GM19324 (cell line): ENCODE data around the gene TCF4.
A peak's percentile ranks its signal among the peaks of the same experiment; 100 is the strongest.

Source experiments
- ATAC-seq: cut with Tn5 transposase; IDR thresholded peaks from one replicate; pipeline ENCODE4 v1.9.1; 2021; ENCODE audit warnings: mild to moderate bottlenecking, moderate library complexity; ENCODE audit not compliant: unreplicated experiment, low FRiP score

The TCF4 gene

GRCh38 chr18:55228191-55228590 lies 359.8 kb downstream of the TCF4 start:
- no peak for ATAC-seq

DNA sequence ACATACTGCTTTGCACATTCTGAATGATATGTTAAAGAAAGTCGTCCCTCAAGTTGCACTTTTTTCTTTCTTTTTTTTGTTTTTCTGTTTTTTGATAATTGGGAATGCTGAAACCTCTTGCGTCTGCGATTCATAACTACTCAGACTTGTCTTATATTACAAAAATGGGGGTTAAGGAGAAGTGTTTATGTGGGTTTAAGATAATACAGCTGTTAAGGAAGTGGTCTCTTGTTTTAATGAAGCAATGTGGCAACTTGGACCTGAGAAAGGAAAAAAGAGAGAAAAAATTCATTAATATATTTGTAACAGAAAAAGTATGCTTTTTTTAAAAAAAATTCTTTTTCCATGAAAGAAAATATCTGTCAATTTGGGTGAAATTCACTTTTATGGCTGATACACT lies 360.2 kb downstream of the TCF4 start:
- no peak for ATAC-seq

GRCh38 chr18:55226044-55226443 lies 361.9 kb downstream of the TCF4 start:
- ATAC-seq = no peak

DNA sequence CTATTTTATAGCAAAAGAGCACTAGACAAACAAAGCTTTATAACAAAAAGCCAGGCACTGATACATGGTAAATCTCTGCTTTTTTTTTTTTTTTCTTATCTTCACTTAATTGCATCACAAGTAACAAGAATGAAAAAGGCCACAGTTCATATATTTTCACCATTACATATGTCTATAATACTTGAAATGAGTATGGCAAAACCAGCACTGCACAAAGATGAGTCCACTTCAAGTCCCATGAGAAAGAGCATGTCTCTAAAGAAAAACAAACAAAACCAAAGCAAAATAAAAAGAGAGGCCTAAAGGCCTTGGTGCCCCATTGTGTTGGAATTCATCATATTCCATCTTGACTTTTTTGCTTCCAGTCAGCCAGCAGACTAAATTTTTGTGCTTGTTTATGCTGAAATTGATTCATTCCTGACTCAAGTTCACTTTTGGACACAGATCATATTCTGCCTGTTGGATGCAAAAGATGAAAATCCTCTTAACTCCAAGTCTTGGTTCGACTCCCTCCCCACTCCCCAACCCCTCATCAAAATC lies 363.8 kb downstream of the TCF4 start:
- no peak for ATAC-seq

GRCh38 chr18:55221622-55222021 lies 366.4 kb downstream of the TCF4 start:
- no peak for ATAC-seq

GRCh38 chr18:55220523-55220922 lies 367.5 kb downstream of the TCF4 start:
- ATAC-seq = peak; percentile 74

- no peak for ATAC-seq
Observed at GRCh38 chr18:55219823-55220222, 368.2 kb downstream of the TCF4 start.

DNA sequence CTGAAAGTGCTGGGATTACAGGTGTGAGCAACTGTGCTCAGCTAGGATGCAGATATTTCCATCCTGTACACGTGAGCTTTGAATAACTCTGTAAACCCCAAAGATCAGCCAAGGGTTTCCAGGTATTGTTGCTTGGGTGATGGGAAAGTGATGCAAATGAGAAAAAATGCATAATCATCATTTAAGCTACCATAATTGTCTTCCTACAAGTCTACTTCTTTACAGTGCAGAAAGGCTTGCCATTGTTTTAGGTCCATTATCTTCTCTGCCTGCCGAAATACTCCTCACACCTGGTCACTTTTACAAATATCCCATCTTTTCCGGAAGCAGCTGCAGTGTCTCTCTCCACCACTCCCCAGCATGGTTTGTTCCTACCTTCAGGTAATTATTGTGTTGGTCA lies 368.9 kb downstream of the TCF4 start:
- ATAC-seq = no peak

DNA sequence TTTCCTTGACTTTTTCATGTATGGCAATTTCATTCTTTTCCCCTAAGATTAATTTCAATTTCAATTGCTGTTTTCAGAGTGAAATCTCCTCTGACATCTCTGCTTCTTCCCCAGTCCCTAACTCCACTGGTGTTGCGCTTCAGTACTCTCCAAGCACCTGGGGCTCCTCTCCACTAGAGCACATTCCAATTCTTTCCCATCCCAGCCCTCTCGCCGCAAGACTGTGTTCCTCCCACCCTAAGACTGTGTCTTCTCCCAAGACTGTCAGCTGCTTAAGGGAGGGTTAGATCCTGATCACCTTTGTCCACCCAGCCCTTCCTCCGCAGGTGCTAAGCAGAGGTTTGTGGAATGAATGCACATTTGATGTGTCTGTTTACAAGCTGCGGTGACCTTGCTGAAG lies 373.0 kb downstream of the TCF4 start:
- ATAC-seq = no peak

GRCh38 chr18:55214534-55214933 lies 373.5 kb downstream of the TCF4 start:
- ATAC-seq = no peak

GRCh38 chr18:55213586-55213985 lies 374.4 kb downstream of the TCF4 start:
- no peak for ATAC-seq

DNA sequence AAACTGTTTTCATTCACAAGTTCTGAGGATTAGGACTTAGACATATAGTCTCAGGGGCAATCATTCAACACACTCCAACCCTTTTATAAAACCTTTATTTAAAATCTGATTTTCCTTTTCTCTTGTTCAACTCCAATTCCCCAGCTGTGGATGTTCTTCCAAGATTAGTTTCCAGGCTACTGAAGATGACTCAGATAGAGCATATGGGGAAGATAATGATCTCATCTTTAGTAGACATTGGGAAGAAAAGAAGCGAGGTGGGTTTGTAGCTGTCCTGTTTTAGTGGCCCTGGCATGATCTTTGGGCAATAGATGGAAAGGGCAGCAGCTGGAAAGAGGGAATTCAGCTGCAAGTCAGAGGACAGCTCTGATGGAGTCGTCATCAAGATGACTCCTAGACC lies 381.1 kb downstream of the TCF4 start:
- no peak for ATAC-seq

DNA sequence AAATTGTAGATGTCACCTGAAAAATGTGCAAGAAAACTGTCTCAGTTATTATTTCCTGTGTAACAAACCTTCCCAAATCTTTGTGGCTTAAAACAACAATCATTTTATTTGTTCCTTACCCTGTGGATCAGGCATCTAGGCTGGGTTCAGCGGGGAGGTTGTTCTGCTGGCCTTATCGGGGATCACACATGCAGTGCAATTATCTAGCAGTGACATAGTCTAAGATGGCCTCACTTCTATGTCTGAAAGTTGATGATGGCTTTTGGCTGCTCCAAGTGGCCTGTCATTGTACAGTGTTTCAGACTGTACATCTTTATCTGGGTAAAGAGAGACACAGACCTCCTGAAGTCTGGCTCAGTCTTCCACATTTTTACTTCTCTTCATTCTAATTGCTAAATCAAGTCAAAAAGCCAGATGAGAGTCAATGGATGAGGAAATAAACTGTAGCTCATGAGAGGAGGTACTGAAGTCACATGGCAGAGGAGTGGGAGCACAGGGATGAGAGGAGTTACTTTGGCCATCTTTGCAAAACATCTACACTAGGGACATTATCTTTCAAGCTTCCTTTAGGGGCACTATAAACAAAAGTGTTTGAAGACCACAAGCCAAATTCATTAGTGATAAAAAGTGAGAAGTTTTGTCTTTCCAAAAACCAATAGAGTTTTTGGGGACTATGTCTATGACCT lies 385.6 kb downstream of the TCF4 start:
- no peak for ATAC-seq

DNA sequence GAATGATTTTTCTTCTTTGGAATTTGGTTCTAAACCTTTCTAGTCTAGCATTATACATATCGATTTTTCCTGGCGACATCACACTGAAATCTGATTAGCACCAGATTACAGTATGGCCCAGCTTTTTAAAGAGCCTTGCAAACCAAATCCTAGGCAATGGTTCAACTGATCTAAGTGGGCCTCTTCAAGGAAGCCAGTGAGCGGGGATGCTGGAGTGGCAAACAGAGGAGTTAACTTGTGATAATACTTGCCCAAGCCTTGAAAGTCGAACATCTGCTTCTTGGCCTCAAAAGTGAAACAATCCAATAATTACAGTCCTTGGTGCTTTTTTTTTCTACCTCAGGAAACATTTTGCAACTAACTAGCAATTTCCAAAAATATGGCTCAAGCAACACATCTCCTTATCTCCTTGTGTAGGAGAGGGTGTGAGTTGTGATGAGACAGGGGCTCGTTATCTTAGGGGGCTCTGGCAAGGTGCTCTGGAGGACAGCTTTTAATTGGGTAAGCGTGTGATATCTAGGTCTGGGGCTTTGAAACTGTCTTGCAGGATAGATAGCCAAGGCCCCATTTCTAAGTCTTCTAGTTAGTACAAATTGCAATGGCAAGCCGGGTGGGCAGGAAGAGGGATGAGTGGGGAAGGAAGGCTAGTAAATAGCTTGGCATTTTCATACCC lies 388.6 kb downstream of the TCF4 start:
- no peak for ATAC-seq

DNA sequence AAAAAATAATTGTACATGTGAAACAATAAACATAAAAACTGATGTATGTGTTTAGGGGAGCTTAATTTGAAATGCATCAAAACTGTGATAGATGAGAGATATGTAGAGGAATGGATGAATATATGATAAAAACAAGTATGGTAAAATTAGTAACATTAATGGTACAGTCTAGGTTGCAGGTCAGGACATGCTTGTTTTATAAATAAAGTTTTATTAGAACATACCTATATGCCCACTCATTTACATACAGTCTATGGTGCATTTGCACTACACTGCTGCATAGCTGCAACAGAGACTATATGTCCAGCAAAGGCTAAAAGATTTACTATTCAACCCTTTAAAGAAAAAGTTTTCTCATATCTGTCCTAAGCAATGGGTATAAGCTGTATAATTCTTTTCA lies 392.1 kb downstream of the TCF4 start:
- ATAC-seq = no peak

- ATAC-seq = no peak
Observed at GRCh38 chr18:55189972-55190371, 398.0 kb downstream of the TCF4 start.

GRCh38 chr18:55186588-55186987 lies 401.4 kb downstream of the TCF4 start:
- ATAC-seq = no peak

- ATAC-seq = no peak
Observed at GRCh38 chr18:55185391-55185790, 402.6 kb downstream of the TCF4 start.

- no peak for ATAC-seq
Observed at GRCh38 chr18:55179835-55180234, 408.2 kb downstream of the TCF4 start.

GRCh38 chr18:55179425-55179824 lies 408.6 kb downstream of the TCF4 start:
- ATAC-seq = no peak

DNA sequence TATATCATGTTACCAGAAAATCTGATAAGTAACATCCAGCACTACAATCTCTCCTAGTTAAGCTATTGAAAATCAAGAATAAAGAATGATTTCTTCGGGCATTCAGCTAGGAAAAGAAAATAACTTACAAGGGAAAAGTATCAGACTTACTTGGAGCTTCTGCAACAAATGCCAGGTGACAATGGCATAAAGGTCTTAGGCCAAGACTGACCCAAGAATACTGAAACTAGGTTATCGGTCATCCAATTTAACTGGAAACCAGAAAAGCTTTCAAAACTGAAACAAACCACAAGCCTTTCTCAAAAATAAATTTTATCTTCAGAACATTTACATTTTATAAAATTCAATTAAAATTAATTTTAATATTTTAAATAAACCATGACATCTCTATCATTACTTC lies 414.7 kb downstream of the TCF4 start:
- ATAC-seq = no peak
